RPMI7951 (cell line): ENCODE data around the gene AMZ2. TPM values are rescaled to one million over a fixed set of nuclear protein-coding genes. Genes with fewer than 3 reads are reported as not detected.

Experiments used
- total RNA-seq: library from RNA; depleted of rRNA; stranded (reverse); fragments of >200 nt; shearing (Covaris generic); gene quantifications from 2 replicates; pipeline ENCODE4 v1.2.3, GENCODE V29; 2014; rRNA removed

The AMZ2 gene
- total RNA-seq, 1 experiment from 2014 or later: 92.5 TPM

Other genes with a start within 250 kb of the AMZ2 start
- gene KPNA2, start 212.3 kb upstream of the AMZ2 start, total RNA-seq: 360 and 422 TPM in 2 replicates
- 4.4 and 4.8 TPM in 2 replicates for gene SLC16A6, start 43.1 kb downstream of the AMZ2 start, total RNA-seq
- 2.3 and 3.0 TPM in 2 replicates for gene ARSG, start 43.5 kb downstream of the AMZ2 start, total RNA-seq
- gene WIPI1, start 209.5 kb downstream of the AMZ2 start, total RNA-seq: 44.1 and 49.5 TPM in 2 replicates